Body of pancreas (tissue), 4 donors: ENCODE data around the gene PTPN21. TPM values are rescaled to one million over a fixed set of nuclear protein-coding genes. Genes with fewer than 3 reads are reported as not detected.

ENCODE experiments used
- ATAC-seq: fragments of 150-250 bp; one replicate; pipeline ENCODE4 v1.9.1; 2016
- DNase-seq, 4 donors: peaks; one replicate each; pipeline ENCODE4 v3.0.0-alpha.2; 2019
- H3K27ac ChIP-seq, 4 donors: fragments of 200-600 bp; sonication (generic); 1 replicate in 3 of 4; 2 replicates in 1 of 4; pipeline versions ENCODE4 v1.5.1 to v1.6.1; 2016 to 2019; ENCODE audit warnings: mild to moderate bottlenecking in 1 of 4, mixed read lengths in 1 of 4, moderate library complexity in 1 of 4
- H3K27me3 ChIP-seq, 2 donors: fragments of 200-600 bp; sonication (generic); one replicate each; pipeline ENCODE4 v1.6.0; 2016; ENCODE audit warnings: mild to moderate bottlenecking in 1 of 2
- H3K36me3 ChIP-seq, 2 donors: fragments of 200-600 bp; sonication (generic); replicated peaks in 1 of 2; 2 replicates each; pipeline ENCODE4 v1.5.1; 2016; ENCODE audit warnings: low read depth in 2 of 2; ENCODE audit not compliant: insufficient read depth in 1 of 2
- H3K4me1 ChIP-seq: fragments of 200-600 bp; sonication (generic); one replicate; pipeline ENCODE4 v1.6.0; 2016
- H3K4me3 ChIP-seq, 2 donors: fragments of 200-600 bp; sonication (generic); 1 replicate in 1 of 2; 2 replicates in 1 of 2; pipeline ENCODE4 v1.5.1; 2016 to 2019
- H3K9me3 ChIP-seq, 3 donors: fragments of 200-600 bp; sonication (generic); 1 replicate in 2 of 3; 2 replicates in 1 of 3; pipeline ENCODE4 v1.5.1; 2016
- POLR2A ChIP-seq, 3 donors: fragments of 450-650 bp; IDR thresholded peaks; one replicate each; pipeline ENCODE4 v1.6.1; 2016; ENCODE audit warnings: antibody characterized with exemption in 3 of 3, mild to moderate bottlenecking in 2 of 3
- WGBS, 2 donors: methylation state at CpG; one replicate each; pipeline ENCODE4 v1.1.5; 2017; 5-methylcytosine and 5-hydroxymethylcytosine counted together
- intact Hi-C: fragments of 100-400 bp; cut with DNase I; formaldehyde crosslinking; loops from one replicate; pipeline ENCODE4 v1.15.1; 2023
- small RNA-seq: library from RNA; depleted of rRNA; stranded (forward); fragments of <200 nt; gene quantifications from one replicate; pipeline ENCODE3, GENCODE V24; 2016
- total RNA-seq, 2 donors: library from RNA; depleted of rRNA; stranded (reverse); fragments of >200 nt; gene quantifications; one replicate each; pipeline ENCODE4 v1.1.0, GENCODE V29; 2016
- TF ChIP-seq, protein P1 (sequence below), 7 experiments: fragments of 450-650 bp in 4 of 7; fragments of 200-600 bp in 3 of 7; sonication (generic) in 3 of 7; IDR thresholded peaks; one replicate each; pipeline ENCODE4 v1.5.1; 2016 to 2019; ENCODE audit warnings: antibody characterized with exemption in 7 of 7

PTPN21 gene
- total RNA-seq, 2 donors from 2014 or later = 10.5 to 10.9 TPM

DNA sequence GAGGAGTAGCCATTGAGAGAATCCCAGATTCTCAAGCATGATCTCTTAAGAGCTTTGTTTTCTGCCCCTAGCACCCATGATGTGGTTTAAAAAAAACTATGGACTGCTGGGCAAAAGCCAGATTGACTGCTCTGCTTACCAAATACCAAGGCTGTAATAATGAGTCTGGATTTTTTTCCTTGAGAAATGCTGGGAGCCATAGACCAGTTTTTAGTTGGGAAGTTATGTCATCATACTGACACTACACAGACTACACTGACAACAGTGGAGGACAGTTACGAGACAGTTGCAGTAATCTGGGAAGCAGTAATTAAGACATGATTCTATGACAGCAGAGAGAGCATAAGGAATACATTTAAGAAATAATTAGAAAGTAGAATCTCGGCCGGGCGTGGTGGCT, 133.5 kb downstream of the PTPN21 start:
- H3K27ac ChIP-seq = no peak overlapping the region
- H3K4me1 ChIP-seq = peaks cover 14% of the 10 kb centered on the region
- 92 to 95% methylated on average over 4 of the region's 4 CpGs for WGBS, 2 donors
- H3K27me3 ChIP-seq = no peaks in the 10 kb centered on the region
- no peak for TF ChIP-seq POLR2A (IDR thresholded peaks at IDR 0.05)
- TF ChIP-seq, protein P1, sequence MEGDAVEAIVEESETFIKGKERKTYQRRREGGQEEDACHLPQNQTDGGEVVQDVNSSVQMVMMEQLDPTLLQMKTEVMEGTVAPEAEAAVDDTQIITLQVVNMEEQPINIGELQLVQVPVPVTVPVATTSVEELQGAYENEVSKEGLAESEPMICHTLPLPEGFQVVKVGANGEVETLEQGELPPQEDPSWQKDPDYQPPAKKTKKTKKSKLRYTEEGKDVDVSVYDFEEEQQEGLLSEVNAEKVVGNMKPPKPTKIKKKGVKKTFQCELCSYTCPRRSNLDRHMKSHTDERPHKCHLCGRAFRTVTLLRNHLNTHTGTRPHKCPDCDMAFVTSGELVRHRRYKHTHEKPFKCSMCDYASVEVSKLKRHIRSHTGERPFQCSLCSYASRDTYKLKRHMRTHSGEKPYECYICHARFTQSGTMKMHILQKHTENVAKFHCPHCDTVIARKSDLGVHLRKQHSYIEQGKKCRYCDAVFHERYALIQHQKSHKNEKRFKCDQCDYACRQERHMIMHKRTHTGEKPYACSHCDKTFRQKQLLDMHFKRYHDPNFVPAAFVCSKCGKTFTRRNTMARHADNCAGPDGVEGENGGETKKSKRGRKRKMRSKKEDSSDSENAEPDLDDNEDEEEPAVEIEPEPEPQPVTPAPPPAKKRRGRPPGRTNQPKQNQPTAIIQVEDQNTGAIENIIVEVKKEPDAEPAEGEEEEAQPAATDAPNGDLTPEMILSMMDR (IDR thresholded peaks at IDR 0.05) = no peak
- peaks cover 0 to 4% of the 10 kb centered on the region in 2 donors for H3K36me3 ChIP-seq
- H3K9me3 ChIP-seq = no peaks in the 10 kb centered on the region
- H3K4me3 ChIP-seq = no peak overlapping the region
- intact Hi-C loops = no loop called here
- no peak for DNase-seq
- peak; percentile 9 for ATAC-seq

DNA sequence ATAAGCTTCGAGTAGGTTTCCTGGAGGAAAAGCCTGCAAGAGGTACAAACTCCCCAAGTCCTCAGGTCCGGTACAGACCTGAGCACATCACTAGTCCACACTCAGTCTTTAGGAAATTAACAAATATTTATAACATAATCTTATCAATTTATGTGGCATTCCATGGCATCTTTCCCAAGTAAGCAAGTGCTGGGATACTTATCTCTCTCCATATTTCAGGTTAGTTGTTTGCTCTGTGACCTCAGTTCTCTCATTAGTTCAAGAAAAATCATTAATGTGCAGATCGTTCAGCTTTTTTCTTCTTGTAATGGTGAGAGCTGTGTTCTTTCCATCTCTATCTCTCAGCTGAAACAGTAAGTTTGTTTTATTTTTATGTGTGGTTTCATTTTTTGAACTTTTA, 134.6 kb downstream of the PTPN21 start:
- ATAC-seq = peak; percentile 53
- intact Hi-C loops = no loop called here

DNA sequence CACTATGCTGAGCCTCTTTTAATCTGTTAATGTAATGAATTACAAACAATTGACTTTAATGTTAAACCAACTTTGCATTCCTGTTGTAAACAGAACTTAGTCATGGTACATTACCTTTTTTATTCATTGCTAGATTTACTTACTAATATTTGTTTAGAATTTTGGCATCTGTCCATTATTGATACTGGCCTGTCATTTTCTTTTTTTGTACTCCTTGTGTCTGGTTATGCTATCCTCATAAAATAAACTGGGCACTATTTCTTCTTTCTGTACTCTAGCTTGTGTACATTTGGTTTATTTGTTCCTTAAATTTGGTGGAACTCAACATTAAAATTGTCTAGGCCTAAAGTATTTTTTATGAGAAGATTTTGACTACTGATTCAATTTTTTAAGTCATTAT, 137.2 kb downstream of the PTPN21 start:
- no peaks in the 10 kb centered on the region for H3K27me3 ChIP-seq
- intact Hi-C loops = no loop called here
- no peak for TF ChIP-seq POLR2A (IDR thresholded peaks at IDR 0.05)
- TF ChIP-seq, protein P1 (IDR thresholded peaks at IDR 0.05) = no peak
- H3K4me1 ChIP-seq = peaks cover 14% of the 10 kb centered on the region
- H3K9me3 ChIP-seq = no peaks in the 10 kb centered on the region
- H3K4me3 ChIP-seq = no peak overlapping the region
- ATAC-seq = no peak
- H3K27ac ChIP-seq = no peak overlapping the region
- peaks cover 0 to 4% of the 10 kb centered on the region in 2 donors for H3K36me3 ChIP-seq
- no peak for DNase-seq

More for the DNA sequence above, 134.6 kb downstream of the PTPN21 start:
- peaks cover 14% of the 10 kb centered on the region for H3K4me1 ChIP-seq
- peaks cover 0 to 4% of the 10 kb centered on the region in 2 donors for H3K36me3 ChIP-seq
- WGBS, 2 donors = 25 to 33% methylated on average over 3 of the region's 3 CpGs
- DNase-seq = no peak
- H3K27me3 ChIP-seq = no peaks in the 10 kb centered on the region
- no peak overlapping the region for H3K27ac ChIP-seq
- H3K9me3 ChIP-seq = no peaks in the 10 kb centered on the region
- TF ChIP-seq, protein P1 (IDR thresholded peaks at IDR 0.05) = no peak
- no peak for TF ChIP-seq POLR2A (IDR thresholded peaks at IDR 0.05)
- no peak overlapping the region for H3K4me3 ChIP-seq

Small RNA genes within 50 kb of the gene (small RNA-seq; reads per million reads assigned to genes)
- gene RNU4-22P = not detected

Other genes starting within 250 kb of the PTPN21 start
- 1 to 10 TPM; 1.6 to 3.3 TPM for gene KCNK10, start 231.7 kb downstream of the PTPN21 start, total RNA-seq
- 10 to 100 TPM in 1 of 2 donors, 1 to 10 TPM in 1; 8.9 to 14.3 TPM for gene SPATA7, start 169.3 kb downstream of the PTPN21 start, total RNA-seq
- 10 to 100 TPM; 38.6 to 48.5 TPM for gene ZC3H14, start 8.0 kb upstream of the PTPN21 start, total RNA-seq
- gene EML5, start 237.9 kb upstream of the PTPN21 start, total RNA-seq = 1 to 10 TPM; 2.9 to 3.3 TPM